GM12864 (cell line): Measurements from ENCODE around the gene PALLD.

ENCODE experiments used
- DNase-seq: peaks from one replicate; pipeline ENCODE4 v3.0.0-alpha.2; 2011; ENCODE audit warnings: low read depth
- H3K4me3 ChIP-seq: 2 replicates; pipeline ENCODE4 v1.5.1; 2011; ENCODE audit warnings: mild to moderate bottlenecking, low read depth, low read length, control low read depth
- TF ChIP-seq, protein P1 (sequence below): IDR thresholded peaks from 2 replicates; pipeline ENCODE4 v1.5.1; 2011; ENCODE audit warnings: low read depth, mild to moderate bottlenecking, moderate library complexity, low read length, control low read depth, inconsistent platforms; ENCODE audit errors: missing control alignments

PALLD gene

GRCh38 chr4:168888715-168889215 lies 391.9 kb downstream of the PALLD start:
- TF ChIP-seq, protein P1, sequence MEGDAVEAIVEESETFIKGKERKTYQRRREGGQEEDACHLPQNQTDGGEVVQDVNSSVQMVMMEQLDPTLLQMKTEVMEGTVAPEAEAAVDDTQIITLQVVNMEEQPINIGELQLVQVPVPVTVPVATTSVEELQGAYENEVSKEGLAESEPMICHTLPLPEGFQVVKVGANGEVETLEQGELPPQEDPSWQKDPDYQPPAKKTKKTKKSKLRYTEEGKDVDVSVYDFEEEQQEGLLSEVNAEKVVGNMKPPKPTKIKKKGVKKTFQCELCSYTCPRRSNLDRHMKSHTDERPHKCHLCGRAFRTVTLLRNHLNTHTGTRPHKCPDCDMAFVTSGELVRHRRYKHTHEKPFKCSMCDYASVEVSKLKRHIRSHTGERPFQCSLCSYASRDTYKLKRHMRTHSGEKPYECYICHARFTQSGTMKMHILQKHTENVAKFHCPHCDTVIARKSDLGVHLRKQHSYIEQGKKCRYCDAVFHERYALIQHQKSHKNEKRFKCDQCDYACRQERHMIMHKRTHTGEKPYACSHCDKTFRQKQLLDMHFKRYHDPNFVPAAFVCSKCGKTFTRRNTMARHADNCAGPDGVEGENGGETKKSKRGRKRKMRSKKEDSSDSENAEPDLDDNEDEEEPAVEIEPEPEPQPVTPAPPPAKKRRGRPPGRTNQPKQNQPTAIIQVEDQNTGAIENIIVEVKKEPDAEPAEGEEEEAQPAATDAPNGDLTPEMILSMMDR: no peak
- H3K4me3 ChIP-seq: no peak overlapping the region
- no peak for DNase-seq

GRCh38 chr4:168891086-168891485 lies 394.2 kb downstream of the PALLD start:
- DNase-seq: no peak
- TF ChIP-seq, protein P1: no peak
- no peak overlapping the region for H3K4me3 ChIP-seq

DNA sequence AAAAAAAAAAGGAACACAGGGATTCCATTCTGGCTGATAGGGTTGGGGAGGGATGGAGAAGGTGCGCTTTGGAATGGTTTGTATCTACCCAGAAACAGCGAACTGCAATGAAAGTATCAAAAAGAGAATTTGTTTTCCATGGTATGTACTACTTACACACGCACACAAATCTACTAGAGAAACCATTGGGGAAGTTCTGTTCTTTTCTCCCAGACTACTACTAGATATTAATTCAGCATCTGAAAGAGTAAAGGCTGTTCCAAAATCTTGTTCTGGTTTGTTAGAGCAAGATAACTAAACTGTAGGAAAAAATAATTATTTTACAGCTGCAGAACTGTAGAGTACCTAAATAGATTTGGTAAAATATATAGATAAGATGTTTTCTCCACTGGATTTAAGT lies 394.8 kb downstream of the PALLD start:
- H3K4me3 ChIP-seq: no peak overlapping the region
- TF ChIP-seq, protein P1: no peak
- DNase-seq: no peak

DNA sequence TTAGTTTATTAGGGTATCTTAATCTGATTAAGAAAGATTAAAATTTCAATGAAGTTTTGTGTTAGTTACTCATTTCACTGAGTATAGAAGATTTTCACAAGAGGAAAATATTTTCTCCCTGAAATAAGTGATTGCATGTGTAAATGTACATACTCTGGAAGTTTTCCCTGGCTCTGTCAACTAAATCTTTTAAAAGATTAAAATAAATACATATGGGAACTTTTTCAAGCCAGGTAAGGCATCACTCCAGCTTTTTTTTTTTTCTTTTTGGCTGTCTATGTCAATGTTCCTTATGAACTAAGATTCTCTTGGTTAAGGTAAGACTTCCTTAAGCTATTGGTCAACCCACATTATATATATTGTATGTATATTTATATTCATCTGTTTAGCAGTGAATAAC lies 395.6 kb downstream of the PALLD start:
- no peak for DNase-seq
- H3K4me3 ChIP-seq: no peak overlapping the region
- TF ChIP-seq, protein P1: no peak

- H3K4me3 ChIP-seq: no peak overlapping the region
- no peak for DNase-seq
- TF ChIP-seq, protein P1: no peak
Measured at GRCh38 chr4:168893205-168893604, 396.4 kb downstream of the PALLD start.

- no peak overlapping the region for H3K4me3 ChIP-seq
- TF ChIP-seq, protein P1: no peak
- no peak for DNase-seq
Measured at GRCh38 chr4:168893807-168894206, 397.0 kb downstream of the PALLD start.

DNA sequence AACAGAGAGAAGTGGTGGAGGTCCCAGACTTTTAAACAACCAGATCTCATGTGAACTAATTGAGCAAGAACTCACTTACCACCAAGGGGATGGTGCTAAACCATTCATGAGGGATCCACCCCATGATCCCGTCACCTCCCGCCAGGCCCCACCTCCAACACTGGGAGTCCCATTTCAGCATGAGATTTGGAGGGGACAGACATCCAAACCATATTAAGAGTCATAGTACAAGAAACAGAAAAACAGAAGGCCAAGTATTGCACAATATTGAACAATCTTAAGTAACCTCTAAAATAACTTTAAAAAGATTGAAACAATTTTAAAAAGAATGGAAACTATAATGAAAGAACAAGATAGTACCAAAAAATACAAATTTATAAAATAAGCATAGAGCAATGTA lies 403.2 kb downstream of the PALLD start:
- no peak for DNase-seq
- TF ChIP-seq, protein P1: no peak
- H3K4me3 ChIP-seq: no peak overlapping the region
